ENCODE data around the gene SORBS2. TPM values are rescaled to one million over a fixed set of nuclear protein-coding genes. Genes with fewer than 3 reads are reported as not detected.

The SORBS2 gene
- total and polyA plus RNA-seq, 2 of the 8 experiments (the other 6 are each of a cell fraction or from before 2014, with no cell fraction given), result 73.0 to 87.1 TPM

DNA sequence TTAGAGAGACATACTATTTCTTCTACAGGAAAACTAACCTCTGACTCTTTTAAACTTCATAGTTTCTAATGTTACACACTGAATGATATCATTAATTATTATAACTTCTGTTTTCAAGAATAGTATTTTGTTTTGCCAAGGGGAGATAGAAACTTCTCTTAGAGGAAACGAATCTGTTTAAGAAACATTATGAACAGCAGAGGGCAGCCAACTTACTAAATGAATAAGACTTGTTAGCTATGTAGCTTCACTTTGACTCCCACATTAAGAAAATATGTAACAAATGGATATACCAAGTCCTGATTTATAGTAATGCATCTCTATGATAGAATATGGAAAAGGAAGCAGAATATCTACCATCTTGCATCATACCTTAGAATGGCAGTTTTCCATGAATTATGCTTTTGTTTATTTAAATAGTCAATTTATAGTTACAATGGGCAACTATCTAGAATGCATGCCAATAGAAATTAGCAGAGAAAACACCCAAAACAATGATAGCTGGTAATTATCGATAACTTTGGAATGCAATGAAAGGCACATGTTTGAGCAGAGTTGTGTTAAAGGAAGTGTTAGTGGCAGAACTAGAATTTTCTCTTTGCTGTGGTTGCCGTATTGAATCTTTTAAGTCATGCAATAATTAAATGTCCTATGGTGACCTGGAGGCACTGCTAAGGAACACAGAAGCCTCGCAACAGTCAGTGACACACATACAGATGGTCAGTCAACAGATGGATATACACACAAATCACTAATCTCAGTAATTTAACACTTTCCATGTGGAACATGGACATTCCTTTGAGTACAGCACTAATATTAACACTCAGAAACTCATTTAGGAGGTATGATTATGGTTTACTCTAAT lies 171.0 kb downstream of the SORBS2 start:
- POLR2A ChIA-PET (ENCODE audit: partially characterized antibody), result interaction anchor here (0.6 to 1.4 kb wide), 2 partner anchors 380 to 499 kb away, joined by 3 read pairs; no protein-coding TSS in a partner anchor
- 73% methylated on average over 4 of the region's 4 CpGs; no CpG with 5 or more reads in 1 of the 2 experiments for WGBS, 2 experiments (ENCODE audit: extremely low coverage in 1 of 2, insufficient coverage in 1 of 2, insufficient read length in 1 of 2, insufficient replicate concordance in 2 of 2, low coverage in 1 of 2, low lambda C conversion rate in 2 of 2, missing lambda C conversion rate in 1 of 2)
- Histone ChIP-seq H3K23ac (ENCODE audit: insufficient read length) (no peak overlapping the region), H3K9ac (replicated peaks in 1 of 4; ENCODE audit: extremely low read depth in 1 of 4, low read depth in 3 of 4, low read length in 3 of 4) (no peak overlapping the region), H3K23me2 (ENCODE audit: low read depth, low read length) (no peaks in the 10 kb centered on the region), H2AK5ac (ENCODE audit: low read depth, low read length) (no peak overlapping the region), H4K91ac (replicated peaks; ENCODE audit: insufficient read length, low read length) (no peak overlapping the region), H2BK120ac (replicated peaks; ENCODE audit: low read depth, low read length) (peak overlapping the region; percentile 12), H3K4me2 (ENCODE audit: insufficient read depth in 1 of 2, low read depth in 2 of 2, low read length in 2 of 2) (no peak overlapping the region), H3K14ac (ENCODE audit: insufficient read length) (no peak overlapping the region), H3K4me1 (replicated peaks in 1 of 4; ENCODE audit: control insufficient read depth in 3 of 4, insufficient read depth in 4 of 4, low read length in 3 of 4) (peaks cover 0 to 16% (median 6%) of the 10 kb centered on the region in 4 experiments; a peak in 4 of 7 replicates), H3K4me3 (ENCODE audit: extremely low read depth in 1 of 4, insufficient read depth in 2 of 4, low read depth in 3 of 4, low read length in 4 of 4) (no peak overlapping the region), H2AFZ (ENCODE audit: low read length) (no peak overlapping the region), H3K9me3 (ENCODE audit: insufficient read depth in 2 of 2, low read depth in 1 of 2, low read length in 1 of 2) (no peaks in the 10 kb centered on the region), H2BK12ac (ENCODE audit: low read depth, low read length) (no peak overlapping the region), H3K18ac (ENCODE audit: extremely low read depth, low read length) (no peak overlapping the region), H4K5ac (ENCODE audit: insufficient read length, low read depth, low read length) (peak overlapping the region; percentile 62), H3K79me1 (ENCODE audit: low read depth, low read length) (no peaks in the 10 kb centered on the region), H3K4ac (replicated peaks; ENCODE audit: insufficient read length, low read depth, low read length) (no peak overlapping the region), H3K36me3 (ENCODE audit: control insufficient read depth in 2 of 4, insufficient read depth in 4 of 4, low read length in 3 of 4) (peaks cover 0 to 2% (median 0%) of the 10 kb centered on the region in 4 experiments; a peak in 2 of 8 replicates), H2BK5ac (ENCODE audit: low read depth, low read length) (no peak overlapping the region; the same call in 1 of the 2 replicates), H4K8ac (ENCODE audit: extremely low read depth, insufficient read depth, low read length) (no peak overlapping the region), H3K56ac (replicated peaks; ENCODE audit: insufficient read length, low read depth, low read length) (no peak overlapping the region), H3K27ac (ENCODE audit: low read depth, low read length) (no peak overlapping the region), H3K27me3 (replicated peaks in 1 of 4; ENCODE audit: control insufficient read depth in 3 of 4, extremely low read depth in 1 of 4, insufficient read depth in 3 of 4, low read length in 3 of 4) (no peaks in the 10 kb centered on the region), H2BK15ac (ENCODE audit: low read length) (no peak overlapping the region), H4K20me1 (replicated peaks in 1 of 2; ENCODE audit: control insufficient read depth in 1 of 2, insufficient read depth in 2 of 2, low read length in 2 of 2) (no peaks in the 10 kb centered on the region), H2BK20ac (ENCODE audit: low read length) (0 out of 2 replicates have a peak overlapping the region, but pooled peaks have one; percentile 24), H3K79me2 (ENCODE audit: control insufficient read depth in 1 of 2, insufficient read depth in 2 of 2, low read length in 2 of 2) (peaks cover 0 to 2% of the 10 kb centered on the region in 2 experiments; a peak in 1 of 4 replicates)
- CTCF ChIA-PET (ENCODE audit: partially characterized antibody), result interaction anchor here (0.5 to 5.2 kb wide), 22 partner anchors 9 to 397 kb away, joined by 3 to 45 read pairs (median 4); no protein-coding TSS in a partner anchor
- FAIRE-seq (peak; percentile 68), DNase-seq (ENCODE audit: low read depth in 1 of 2, low spot score in 2 of 2) (no peak)
- peak in 1 of 2 experiments; percentile 41 for TF ChIP-seq RAD21 (IDR thresholded peaks at IDR 0.05 in 1 of 2, conservative IDR thresholded peaks at IDR 0.05 in 1 of 2; ENCODE audit: low read depth in 2 of 2, low read length in 2 of 2)
- no peak for TF ChIP-seq KDM4A (IDR thresholded peaks at IDR 0.05; ENCODE audit: low read depth, low read length, severe bottlenecking)
- TF ChIP-seq, protein P1, sequence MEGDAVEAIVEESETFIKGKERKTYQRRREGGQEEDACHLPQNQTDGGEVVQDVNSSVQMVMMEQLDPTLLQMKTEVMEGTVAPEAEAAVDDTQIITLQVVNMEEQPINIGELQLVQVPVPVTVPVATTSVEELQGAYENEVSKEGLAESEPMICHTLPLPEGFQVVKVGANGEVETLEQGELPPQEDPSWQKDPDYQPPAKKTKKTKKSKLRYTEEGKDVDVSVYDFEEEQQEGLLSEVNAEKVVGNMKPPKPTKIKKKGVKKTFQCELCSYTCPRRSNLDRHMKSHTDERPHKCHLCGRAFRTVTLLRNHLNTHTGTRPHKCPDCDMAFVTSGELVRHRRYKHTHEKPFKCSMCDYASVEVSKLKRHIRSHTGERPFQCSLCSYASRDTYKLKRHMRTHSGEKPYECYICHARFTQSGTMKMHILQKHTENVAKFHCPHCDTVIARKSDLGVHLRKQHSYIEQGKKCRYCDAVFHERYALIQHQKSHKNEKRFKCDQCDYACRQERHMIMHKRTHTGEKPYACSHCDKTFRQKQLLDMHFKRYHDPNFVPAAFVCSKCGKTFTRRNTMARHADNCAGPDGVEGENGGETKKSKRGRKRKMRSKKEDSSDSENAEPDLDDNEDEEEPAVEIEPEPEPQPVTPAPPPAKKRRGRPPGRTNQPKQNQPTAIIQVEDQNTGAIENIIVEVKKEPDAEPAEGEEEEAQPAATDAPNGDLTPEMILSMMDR (IDR thresholded peaks at IDR 0.05; ENCODE audit: control extremely low read depth in 1 of 3, insufficient read depth in 1 of 3, low read depth in 1 of 3, low read length in 3 of 3), result peak in 2 of 3 experiments; percentile 12 to 23; a peak in 2 of 4 replicates
